GM18951 (cell line): ENCODE results near the gene SLC35F3.
"Not testable (repeated sequence)": the region's sequence is repeated elsewhere in the genome, so short reads cannot be mapped to it uniquely, and the experiment has no call there.

Source experiments
- POLR2A ChIP-seq: IDR thresholded peaks from 4 replicates; pipeline ENCODE4 v1.6.1; 2011; ENCODE audit warnings: mild to moderate bottlenecking; ENCODE audit not compliant: insufficient read length, insufficient read depth; ENCODE audit errors: extremely low read depth
- in situ Hi-C: fragments of 300-500 bp; cut with MboI; formaldehyde crosslinking; loops from one replicate; pipeline ENCODE4 v1.12.0; 2022; ENCODE audit warnings: low sequenced_read_pairs, mixed read lengths, inconsistent platforms; ENCODE audit not compliant: unreplicated experiment

SLC35F3 gene

GRCh38 chr1:234244482-234244881, 340.0 kb downstream of the SLC35F3 start:
- in situ Hi-C loops: no loop called here
- no peak for TF ChIP-seq POLR2A

DNA sequence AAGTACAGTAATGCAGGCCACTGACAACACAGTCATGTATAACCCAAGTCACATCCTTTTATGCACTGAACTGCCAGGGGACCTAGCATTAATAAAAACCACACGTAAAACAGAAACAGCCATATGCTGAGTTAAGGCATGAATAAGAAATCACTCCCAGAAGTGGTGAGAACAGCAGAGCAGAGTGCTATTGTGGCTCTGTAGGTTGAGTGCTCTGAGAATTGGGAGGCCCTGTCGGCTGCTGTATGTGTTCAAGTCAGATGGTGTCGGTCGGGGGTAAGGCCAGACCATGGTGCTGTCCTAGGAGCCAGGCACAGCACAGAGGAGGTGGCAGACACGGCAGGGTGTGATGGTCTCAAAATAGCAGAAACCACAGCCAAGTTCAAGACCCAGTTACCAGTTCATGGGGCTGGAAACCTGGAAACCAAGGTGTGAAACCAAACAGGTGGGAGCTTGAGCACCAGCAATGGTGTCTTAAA, 342.2 kb downstream of the SLC35F3 start:
- in situ Hi-C loops: no loop called here

DNA sequence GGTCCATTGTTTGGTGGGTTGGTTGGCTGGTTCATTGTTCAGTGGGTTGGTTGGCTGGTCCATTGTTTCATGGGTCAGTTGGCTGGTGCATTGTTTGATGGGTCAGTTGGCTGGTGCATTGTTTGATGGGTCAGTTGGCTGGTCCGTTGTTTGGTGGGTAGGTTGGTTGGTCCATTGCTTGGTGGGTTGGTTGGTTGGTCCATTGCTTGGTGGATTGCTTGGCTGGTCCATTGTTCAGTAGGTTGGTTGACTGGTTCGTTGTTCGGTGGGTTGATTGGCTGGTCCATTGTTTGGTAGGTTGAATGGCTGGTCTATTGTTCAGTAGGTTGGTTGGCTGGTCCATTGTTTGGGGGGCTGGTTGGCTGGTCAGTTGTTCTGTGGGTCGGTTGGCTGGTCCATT, 343.3 kb downstream of the SLC35F3 start:
- in situ Hi-C loops: not testable (repeated sequence)

More for the DNA sequence above, 342.2 kb downstream of the SLC35F3 start:
- no peak for TF ChIP-seq POLR2A

DNA sequence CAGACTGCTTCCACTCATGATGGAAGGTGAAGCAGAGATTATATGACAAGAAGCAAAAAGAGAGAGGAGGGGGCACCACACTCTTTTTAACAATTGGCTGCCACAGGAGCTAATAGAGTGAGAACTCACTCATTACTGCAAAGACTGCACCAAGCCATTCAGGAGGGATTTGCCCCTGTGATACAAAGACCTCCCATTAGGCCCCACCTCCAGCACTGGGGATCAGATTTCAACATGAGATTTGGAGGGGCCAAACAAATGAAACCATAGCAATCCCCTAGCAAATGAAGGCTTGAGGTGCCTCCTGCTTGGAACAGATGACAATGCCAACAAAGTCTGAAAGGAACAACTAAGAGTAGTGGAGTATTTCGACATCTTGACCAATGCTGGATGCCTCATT, 346.3 kb downstream of the SLC35F3 start:
- in situ Hi-C loops: no loop called here
- TF ChIP-seq POLR2A: no peak

GRCh38 chr1:234253732-234254131, 349.3 kb downstream of the SLC35F3 start:
- no peak for TF ChIP-seq POLR2A
- in situ Hi-C loops: no loop called here

- TF ChIP-seq POLR2A: no peak
- in situ Hi-C loops: no loop called here
These were observed 351.9 kb downstream of the SLC35F3 start for GRCh38 chr1:234256359-234256758.

GRCh38 chr1:234258071-234258470, 353.6 kb downstream of the SLC35F3 start:
- in situ Hi-C loops: no loop called here
- TF ChIP-seq POLR2A: no peak

- in situ Hi-C loops: no loop called here
- TF ChIP-seq POLR2A: no peak
These were observed 356.1 kb downstream of the SLC35F3 start for GRCh38 chr1:234260578-234260977.

- in situ Hi-C loops: no loop called here
- no peak for TF ChIP-seq POLR2A
These were observed 357.1 kb downstream of the SLC35F3 start for GRCh38 chr1:234261545-234261944.

DNA sequence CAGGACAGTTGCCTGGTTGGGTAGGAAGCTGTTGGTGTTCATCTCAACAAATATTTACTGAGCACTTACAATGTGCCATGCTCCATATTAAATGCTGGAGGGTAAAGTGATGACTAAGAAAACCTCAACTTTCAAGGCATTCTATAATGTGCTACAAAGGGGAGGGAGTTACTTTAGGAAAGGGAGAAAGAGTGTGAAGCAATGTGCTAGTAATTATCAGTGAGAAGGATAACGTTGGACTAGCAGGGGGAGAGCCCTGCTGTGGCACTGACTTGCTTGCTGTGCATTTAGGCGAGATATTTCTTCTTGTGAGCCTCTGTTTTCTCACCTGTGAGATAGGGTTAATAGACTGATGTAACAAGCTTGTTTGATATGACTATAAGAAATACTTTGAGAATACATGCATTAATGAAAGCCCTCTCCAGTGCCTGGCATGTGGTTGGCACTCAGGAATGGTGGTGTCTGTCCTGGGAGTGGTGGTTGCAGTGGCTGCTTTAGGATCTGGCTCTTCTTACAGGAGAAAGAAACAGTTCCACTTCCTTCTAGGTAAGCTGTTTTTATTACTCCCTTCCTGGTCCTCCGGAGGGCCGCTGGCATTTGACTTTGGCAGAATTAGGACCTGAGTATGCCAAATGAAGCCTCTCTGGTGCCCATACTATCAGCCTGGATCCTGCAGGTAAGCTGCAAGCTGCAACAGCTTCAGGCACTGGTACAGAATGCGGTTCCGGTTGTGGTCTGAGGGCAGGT, 357.7 kb downstream of the SLC35F3 start:
- in situ Hi-C loops: no loop called here
- no peak for TF ChIP-seq POLR2A

- in situ Hi-C loops: no loop called here
- no peak for TF ChIP-seq POLR2A
These were observed 358.3 kb downstream of the SLC35F3 start for GRCh38 chr1:234262754-234263105.

DNA sequence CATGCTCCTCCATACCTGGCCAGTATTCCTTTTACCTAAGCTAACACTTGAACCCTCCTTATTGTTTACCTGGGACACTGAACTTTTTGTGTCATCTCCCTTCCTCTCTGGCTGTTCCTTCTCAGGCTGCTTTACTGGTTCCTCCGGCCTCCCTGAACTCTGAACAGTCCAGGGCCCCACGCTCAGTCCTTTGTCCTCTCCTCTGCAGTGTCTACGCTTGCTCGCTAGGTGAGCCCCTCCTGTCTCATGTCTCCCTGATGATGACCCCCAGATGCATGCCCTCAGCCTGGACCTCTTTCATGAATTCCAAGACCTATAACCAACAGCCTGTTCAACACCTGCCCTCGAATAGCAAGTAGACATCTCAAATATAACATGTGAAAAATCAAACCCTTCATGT, 360.4 kb downstream of the SLC35F3 start:
- no peak for TF ChIP-seq POLR2A
- in situ Hi-C loops: no loop called here

DNA sequence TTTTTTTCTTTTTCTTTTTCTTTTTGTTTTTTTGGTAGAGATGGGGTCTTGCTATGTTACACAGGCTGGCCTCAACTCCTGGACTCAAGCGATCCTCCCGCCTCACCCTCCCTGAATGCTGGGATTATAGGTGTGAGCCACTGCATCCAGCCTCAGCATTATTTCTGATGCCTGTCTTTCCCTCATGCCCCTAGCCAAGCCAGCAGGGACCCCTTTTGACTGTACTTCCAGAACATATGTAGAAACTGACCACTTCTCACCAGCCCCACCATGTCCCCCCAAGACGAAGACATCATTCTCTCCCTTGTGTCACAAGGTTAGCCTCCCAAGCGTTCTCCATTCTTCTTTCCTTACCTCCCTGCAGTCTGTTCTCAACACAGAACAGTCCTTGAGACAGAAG, 360.8 kb downstream of the SLC35F3 start:
- no peak for TF ChIP-seq POLR2A
- in situ Hi-C loops: no loop called here

GRCh38 chr1:234265861-234266260, 361.4 kb downstream of the SLC35F3 start:
- no peak for TF ChIP-seq POLR2A
- in situ Hi-C loops: no loop called here

GRCh38 chr1:234270093-234270492, 365.6 kb downstream of the SLC35F3 start:
- TF ChIP-seq POLR2A: no peak
- in situ Hi-C loops: no loop called here
